HT-29 (cell line): ENCODE data around the gene TTC28. TPM values are rescaled to one million over a fixed set of nuclear protein-coding genes. Genes with fewer than 3 reads are reported as not detected.

Experiments
- DNase-seq: peaks from one replicate; pipeline ENCODE4 v3.0.0-alpha.2; 2015; ENCODE audit warnings: low spot score
- total RNA-seq: library from RNA; depleted of rRNA; stranded (reverse); fragments of >200 nt; shearing (Covaris generic); gene quantifications from 2 replicates; pipeline ENCODE4 v1.2.3, GENCODE V29; 2014

The TTC28 gene
- total RNA-seq, 1 experiment from 2014 or later, result not detected

GRCh38 chr22:28009272-28009827 lies 670.3 kb downstream of the TTC28 start:
- peak; percentile 72 for DNase-seq

- DNase-seq, result no peak
These were observed 671.0 kb downstream of the TTC28 start for GRCh38 chr22:28008649-28009048.

GRCh38 chr22:28008056-28008455 lies 671.6 kb downstream of the TTC28 start:
- no peak for DNase-seq

GRCh38 chr22:28006271-28006670 lies 673.4 kb downstream of the TTC28 start:
- DNase-seq, result no peak

- no peak for DNase-seq
These were observed 674.1 kb downstream of the TTC28 start for GRCh38 chr22:28005513-28005912.

- no peak for DNase-seq
These were observed 675.6 kb downstream of the TTC28 start for GRCh38 chr22:28004021-28004420.

GRCh38 chr22:28002863-28003565 lies 676.6 kb downstream of the TTC28 start:
- no peak for DNase-seq

GRCh38 chr22:28002181-28002700 lies 677.4 kb downstream of the TTC28 start:
- DNase-seq, result no peak

GRCh38 chr22:28001171-28001835 lies 678.3 kb downstream of the TTC28 start:
- DNase-seq, result no peak

- DNase-seq, result no peak
These were observed 679.3 kb downstream of the TTC28 start for GRCh38 chr22:28000361-28000760.

- no peak for DNase-seq
These were observed 679.8 kb downstream of the TTC28 start for GRCh38 chr22:27999876-28000275.

GRCh38 chr22:27998511-27999410 lies 680.9 kb downstream of the TTC28 start:
- DNase-seq, result no peak

GRCh38 chr22:27997538-27997937 lies 682.1 kb downstream of the TTC28 start:
- DNase-seq, result no peak

- DNase-seq, result no peak
These were observed 682.7 kb downstream of the TTC28 start for GRCh38 chr22:27996981-27997380.

- no peak for DNase-seq
These were observed 683.1 kb downstream of the TTC28 start for GRCh38 chr22:27996529-27996925.

GRCh38 chr22:27995801-27996528 lies 683.7 kb downstream of the TTC28 start:
- no peak for DNase-seq

- no peak for DNase-seq
These were observed 684.9 kb downstream of the TTC28 start for GRCh38 chr22:27994481-27995331.

GRCh38 chr22:27993774-27994350 lies 685.8 kb downstream of the TTC28 start:
- DNase-seq, result no peak

GRCh38 chr22:27993201-27993635 lies 686.4 kb downstream of the TTC28 start:
- no peak for DNase-seq
